HCT116 (cell line): ENCODE results near the gene SYCP1. TPM values are rescaled to one million over a fixed set of nuclear protein-coding genes. Genes with fewer than 3 reads are reported as not detected.

Source experiments
- ATAC-seq: fragments of 200-7000 bp; cut with Tn5 transposase; 2 replicates; pipeline ENCODE4 v1.9.1; 2020; ENCODE audit warnings: mild to moderate bottlenecking, moderate library complexity
- BruUV-seq: library from RNA; stranded (reverse); fragments of 400-500 nt; replicated peaks from 2 replicates; lab custom pipeline; 2021; lab: Mats Ljungman, UMichigan
- CTCF ChIA-PET: fragments of 300-600 bp; sonication (Branson Sonifier 250); formaldehyde crosslinking; loops from one replicate; lab custom pipeline; 2021; ENCODE audit warnings: antibody characterized with exemption; lab: Charles Lee
- POLR2A ChIA-PET: fragments of 300-600, 350-600 bp; sonication (Branson Sonifier 250); formaldehyde crosslinking; loops from one replicate; lab custom pipeline; 2021; ENCODE audit warnings: antibody characterized with exemption; lab: Charles Lee
- RAD21 ChIA-PET, 2 experiments: fragments of 300-600 bp; sonication (Branson Sonifier 250); formaldehyde crosslinking; loops; one replicate each; lab custom pipeline; 2023; ENCODE audit warnings: low total read pairs in 2 of 2; ENCODE audit not compliant: uncharacterized antibody in 2 of 2, unreplicated experiment in 2 of 2, low non-redundant PET in 1 of 2; lab: Charles Lee
- DNase-seq: peaks from one replicate; pipeline ENCODE4 v3.0.0-alpha.2; 2010; ENCODE audit warnings: low read depth, low spot score
- H2AFZ ChIP-seq: fragments of 200-600 bp; shearing (Covaris generic), sonication (generic); 2 replicates; pipeline ENCODE4 v1.6.1; 2017; ENCODE audit warnings: low read depth, mixed run types, mixed read lengths, antibody characterized with exemption, low read length; ENCODE audit not compliant: poor library complexity, severe bottlenecking
- H3K27ac ChIP-seq: 2 replicates; pipeline ENCODE4 v1.5.1; 2012; ENCODE audit warnings: low read depth, low read length
- H3K27me3 ChIP-seq: fragments of 200-600 bp; sonication (generic); 2 replicates; pipeline ENCODE4 v1.6.1; 2016; ENCODE audit warnings: mixed run types, low read length, mixed read lengths; ENCODE audit not compliant: insufficient read depth
- H3K36me3 ChIP-seq, 2 experiments: fragments of 200-500 bp in 1 of 2; fragments of 200-600 bp in 1 of 2; sonication (Bioruptor generic) in 1 of 2; sonication (generic) in 1 of 2; 2 replicates each; pipeline versions ENCODE4 v1.5.1 to v1.6.1; 2014 to 2016; ENCODE audit warnings: low read length in 2 of 2, inconsistent platforms in 1 of 2, mixed read lengths in 1 of 2, mixed run types in 1 of 2; ENCODE audit not compliant: insufficient read depth in 2 of 2, control insufficient read depth in 1 of 2
- H3K4me1 ChIP-seq, 2 experiments: fragments of 200-600 bp in 1 of 2; sonication (generic) in 1 of 2; 2 replicates each; pipeline versions ENCODE4 v1.5.1 to v1.6.1; 2012 to 2017; ENCODE audit warnings: low read length in 2 of 2, inconsistent platforms in 1 of 2, mild to moderate bottlenecking in 1 of 2, mixed read lengths in 1 of 2, mixed run types in 1 of 2, moderate library complexity in 1 of 2; ENCODE audit not compliant: insufficient read depth in 2 of 2, control insufficient read depth in 1 of 2
- H3K4me2 ChIP-seq: fragments of 200-600 bp; sonication (generic); 2 replicates; pipeline ENCODE4 v1.6.1; 2017; ENCODE audit warnings: mixed run types, low read length, mixed read lengths
- H3K4me3 ChIP-seq, 2 experiments: fragments of 200-600 bp in 1 of 2; sonication (generic) in 1 of 2; replicated peaks in 1 of 2; 2 replicates each; pipeline ENCODE4 v1.5.1; 2011 to 2016; ENCODE audit warnings: low read length in 2 of 2, control low read depth in 1 of 2, low read depth in 1 of 2, mild to moderate bottlenecking in 1 of 2, mixed read lengths in 1 of 2, mixed run types in 1 of 2
- H3K79me2 ChIP-seq: fragments of 200-600 bp; sonication (generic); 2 replicates; pipeline ENCODE4 v1.6.1; 2017; ENCODE audit warnings: mild to moderate bottlenecking, mixed run types, low read length, moderate library complexity, mixed read lengths; ENCODE audit not compliant: insufficient read depth
- H3K9ac ChIP-seq: fragments of 200-600 bp; sonication (generic); 2 replicates; pipeline ENCODE4 v1.6.1; 2016; ENCODE audit warnings: low read length, mixed read lengths
- H3K9me2 ChIP-seq: fragments of 200-600 bp; sonication (generic), shearing (Covaris generic); 2 replicates; pipeline ENCODE4 v1.6.1; 2017; ENCODE audit warnings: mixed run types, mild to moderate bottlenecking, moderate library complexity; ENCODE audit not compliant: insufficient read depth
- H3K9me3 ChIP-seq, 2 experiments: fragments of 200-500 bp in 1 of 2; fragments of 200-600 bp in 1 of 2; sonication (Bioruptor generic) in 1 of 2; sonication (generic) in 1 of 2; 2 replicates each; pipeline ENCODE4 v1.6.1; 2014 to 2017; ENCODE audit warnings: low read length in 2 of 2, mixed read lengths in 2 of 2, inconsistent platforms in 1 of 2, low read depth in 1 of 2, mild to moderate bottlenecking in 1 of 2, mixed run types in 1 of 2, moderate library complexity in 1 of 2; ENCODE audit not compliant: control insufficient read depth in 1 of 2, insufficient read depth in 1 of 2
- H4K20me1 ChIP-seq: fragments of 200-600 bp; sonication (generic), shearing (Covaris generic); 2 replicates; pipeline ENCODE4 v1.6.1; 2017; ENCODE audit warnings: mixed run types, mild to moderate bottlenecking, moderate library complexity; ENCODE audit not compliant: insufficient read depth
- ATF3 ChIP-seq: IDR thresholded peaks from 2 replicates; pipeline ENCODE4 v1.6.1; 2012
- CBX3 ChIP-seq: IDR thresholded peaks from 2 replicates; pipeline ENCODE4 v1.6.1; 2012; ENCODE audit warnings: low read depth
- CEBPB ChIP-seq: IDR thresholded peaks from 2 replicates; pipeline ENCODE4 v1.6.1; 2012; ENCODE audit warnings: low read depth
- EGR1 ChIP-seq: IDR thresholded peaks from 2 replicates; pipeline ENCODE4 v1.6.1; 2012; ENCODE audit warnings: low read depth
- ELF1 ChIP-seq: IDR thresholded peaks from 2 replicates; pipeline ENCODE4 v1.6.1; 2012; ENCODE audit warnings: low read depth, borderline replicate concordance
- EZH2 ChIP-seq: fragments of 200-600 bp; sonication (generic); IDR thresholded peaks from 2 replicates; pipeline ENCODE4 v1.6.1; 2017; ENCODE audit warnings: antibody characterized with exemption, mixed run types
- EZH2phosphoT487 ChIP-seq: fragments of 200-600 bp; IDR thresholded peaks from 2 replicates; pipeline ENCODE4 v1.6.1; 2018; ENCODE audit warnings: antibody characterized with exemption, borderline replicate concordance
- FOSL1 ChIP-seq: IDR thresholded peaks from 2 replicates; pipeline ENCODE4 v1.6.1; 2012; ENCODE audit warnings: low read depth
- JUND ChIP-seq: IDR thresholded peaks from 2 replicates; pipeline ENCODE4 v1.6.1; 2012
- POLR2A ChIP-seq: IDR thresholded peaks from 2 replicates; pipeline ENCODE4 v1.7.0; 2011; ENCODE audit warnings: borderline replicate concordance; ENCODE audit not compliant: insufficient read depth, insufficient read length; ENCODE audit errors: extremely low read depth
- POLR2AphosphoS5 ChIP-seq: IDR thresholded peaks from 2 replicates; pipeline ENCODE4 v1.6.1; 2011; ENCODE audit warnings: mild to moderate bottlenecking, low read depth, low read length, moderate library complexity
- REST ChIP-seq: IDR thresholded peaks from 2 replicates; pipeline ENCODE4 v1.6.1; 2012; ENCODE audit warnings: low read depth
- SIN3A ChIP-seq: IDR thresholded peaks from 2 replicates; pipeline ENCODE4 v1.6.1; 2012; ENCODE audit warnings: low read depth
- TCF7L2 ChIP-seq: IDR thresholded peaks from 2 replicates; pipeline ENCODE4 v1.7.0; 2011; ENCODE audit warnings: borderline replicate concordance, inconsistent platforms; ENCODE audit not compliant: insufficient read depth, insufficient read length; ENCODE audit errors: extremely low read depth
- YY1 ChIP-seq: IDR thresholded peaks from 2 replicates; pipeline ENCODE4 v1.6.1; 2011; ENCODE audit warnings: low read length, low read depth, moderate library complexity, mild to moderate bottlenecking; ENCODE audit not compliant: insufficient replicate concordance; ENCODE audit errors: extremely low read depth
- ZFX ChIP-seq: fragments of 450-650 bp; IDR thresholded peaks from 2 replicates; pipeline ENCODE4 v1.6.1; 2017
- ZNF274 ChIP-seq: fragments of 200-500 bp; sonication (Bioruptor generic); IDR thresholded peaks from 2 replicates; pipeline ENCODE4 v1.6.1; 2014; ENCODE audit warnings: mild to moderate bottlenecking, low read depth, low read length, inconsistent platforms
- intact Hi-C: fragments of 100-400 bp; cut with micrococcal nuclease; formaldehyde crosslinking; loops from 2 replicates; pipeline ENCODE4 v1.10.0; 2022
- total RNA-seq: library from RNA; stranded (reverse); gene quantifications from one replicate; pipeline ENCODE4 v1.2.1, GENCODE V29; 2021; ENCODE audit not compliant: unreplicated experiment
- TF ChIP-seq, protein P1 (sequence below), 3 experiments: fragments of 200-600 bp in 1 of 3; sonication (generic) in 1 of 3; IDR thresholded peaks in 2 of 3; conservative IDR thresholded peaks in 1 of 3; 2 replicates each; pipeline ENCODE4 v1.5.1; 2012 to 2017; ENCODE audit warnings: low read depth in 2 of 3, low read length in 2 of 3, antibody characterized with exemption in 1 of 3, borderline replicate concordance in 1 of 3, control low read depth in 1 of 3, mild to moderate bottlenecking in 1 of 3, mixed read lengths in 1 of 3, mixed run types in 1 of 3, moderate library complexity in 1 of 3; ENCODE audit not compliant: insufficient read depth in 1 of 3
- TF ChIP-seq, protein P2 (sequence below): IDR thresholded peaks from 2 replicates; pipeline ENCODE4 v1.6.1; 2011; ENCODE audit warnings: mild to moderate bottlenecking, low read length, moderate library complexity; ENCODE audit not compliant: insufficient replicate concordance; ENCODE audit errors: extremely low read depth

SYCP1 gene
- total RNA-seq, 1 experiment from 2014 or later: not detected

GRCh38 chr1:115023593-115023992 lies 168.9 kb downstream of the SYCP1 start:
- no TSS peak for BruUV-seq
- no peak for ATAC-seq
- TF ChIP-seq CEBPB (no peak), YY1 (no peak), REST (no peak), POLR2A (no peak), EGR1 (no peak), FOSL1 (no peak), ELF1 (no peak), CBX3 (no peak), EZH2phosphoT487 (no peak), ATF3 (no peak), ZFX (no peak), EZH2 (no peak), JUND (no peak), TCF7L2 (no peak), POLR2AphosphoS5 (no peak), ZNF274 (no peak), SIN3A (no peak)
- TF ChIP-seq, protein P1, sequence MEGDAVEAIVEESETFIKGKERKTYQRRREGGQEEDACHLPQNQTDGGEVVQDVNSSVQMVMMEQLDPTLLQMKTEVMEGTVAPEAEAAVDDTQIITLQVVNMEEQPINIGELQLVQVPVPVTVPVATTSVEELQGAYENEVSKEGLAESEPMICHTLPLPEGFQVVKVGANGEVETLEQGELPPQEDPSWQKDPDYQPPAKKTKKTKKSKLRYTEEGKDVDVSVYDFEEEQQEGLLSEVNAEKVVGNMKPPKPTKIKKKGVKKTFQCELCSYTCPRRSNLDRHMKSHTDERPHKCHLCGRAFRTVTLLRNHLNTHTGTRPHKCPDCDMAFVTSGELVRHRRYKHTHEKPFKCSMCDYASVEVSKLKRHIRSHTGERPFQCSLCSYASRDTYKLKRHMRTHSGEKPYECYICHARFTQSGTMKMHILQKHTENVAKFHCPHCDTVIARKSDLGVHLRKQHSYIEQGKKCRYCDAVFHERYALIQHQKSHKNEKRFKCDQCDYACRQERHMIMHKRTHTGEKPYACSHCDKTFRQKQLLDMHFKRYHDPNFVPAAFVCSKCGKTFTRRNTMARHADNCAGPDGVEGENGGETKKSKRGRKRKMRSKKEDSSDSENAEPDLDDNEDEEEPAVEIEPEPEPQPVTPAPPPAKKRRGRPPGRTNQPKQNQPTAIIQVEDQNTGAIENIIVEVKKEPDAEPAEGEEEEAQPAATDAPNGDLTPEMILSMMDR (IDR thresholded peaks at IDR 0.05 in 2 of 3, conservative IDR thresholded peaks at IDR 0.05 in 1 of 3; ENCODE audit: borderline replicate concordance in 1 of 3, insufficient read depth in 1 of 3, low read depth in 2 of 3, low read length in 2 of 3): no peak
- TF ChIP-seq, protein P2, sequence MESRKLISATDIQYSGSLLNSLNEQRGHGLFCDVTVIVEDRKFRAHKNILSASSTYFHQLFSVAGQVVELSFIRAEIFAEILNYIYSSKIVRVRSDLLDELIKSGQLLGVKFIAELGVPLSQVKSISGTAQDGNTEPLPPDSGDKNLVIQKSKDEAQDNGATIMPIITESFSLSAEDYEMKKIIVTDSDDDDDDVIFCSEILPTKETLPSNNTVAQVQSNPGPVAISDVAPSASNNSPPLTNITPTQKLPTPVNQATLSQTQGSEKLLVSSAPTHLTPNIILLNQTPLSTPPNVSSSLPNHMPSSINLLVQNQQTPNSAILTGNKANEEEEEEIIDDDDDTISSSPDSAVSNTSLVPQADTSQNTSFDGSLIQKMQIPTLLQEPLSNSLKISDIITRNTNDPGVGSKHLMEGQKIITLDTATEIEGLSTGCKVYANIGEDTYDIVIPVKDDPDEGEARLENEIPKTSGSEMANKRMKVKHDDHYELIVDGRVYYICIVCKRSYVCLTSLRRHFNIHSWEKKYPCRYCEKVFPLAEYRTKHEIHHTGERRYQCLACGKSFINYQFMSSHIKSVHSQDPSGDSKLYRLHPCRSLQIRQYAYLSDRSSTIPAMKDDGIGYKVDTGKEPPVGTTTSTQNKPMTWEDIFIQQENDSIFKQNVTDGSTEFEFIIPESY: no peak
- TF ChIP-seq, all 23 proteins: peak for 0
- H3K4me2 ChIP-seq: no peak overlapping the region
- DNase-seq: no peak
- ChIA-PET RAD21 (no interaction called here), POLR2A (no interaction called here), CTCF (interaction anchor here (1.2 kb wide), 1 partner anchor 29 kb away, joined by 3 read pairs; no protein-coding TSS in a partner anchor)
- no peaks in the 10 kb centered on the region for H3K9me3 ChIP-seq
- H3K9me2 ChIP-seq: no peaks in the 10 kb centered on the region
- no peaks in the 10 kb centered on the region for H3K4me1 ChIP-seq
- H3K36me3 ChIP-seq: no peaks in the 10 kb centered on the region
- no peaks in the 10 kb centered on the region for H3K27me3 ChIP-seq
- no peak overlapping the region for H3K27ac ChIP-seq
- H3K4me3 ChIP-seq: no peak overlapping the region
- H3K9ac ChIP-seq: no peak overlapping the region
- intact Hi-C loops: no loop called here
- H2AFZ ChIP-seq: no peak overlapping the region
- no peaks in the 10 kb centered on the region for H4K20me1 ChIP-seq
- no peaks in the 10 kb centered on the region for H3K79me2 ChIP-seq
